GM18861 (cell line): ENCODE results near the gene CSNK1D.

Experiments
- ATAC-seq: cut with Tn5 transposase; IDR thresholded peaks from one replicate; pipeline ENCODE4 v1.9.1; 2021; ENCODE audit not compliant: unreplicated experiment

The CSNK1D gene

GRCh38 chr17:82241183-82241925 lies 32.1 kb downstream of the CSNK1D start:
- ATAC-seq = no peak

GRCh38 chr17:82240506-82241182 lies 32.9 kb downstream of the CSNK1D start:
- no peak for ATAC-seq

GRCh38 chr17:82239926-82240505 lies 33.5 kb downstream of the CSNK1D start:
- ATAC-seq = no peak

GRCh38 chr17:82239401-82239925 lies 34.0 kb downstream of the CSNK1D start:
- no peak for ATAC-seq

- no peak for ATAC-seq
Measured at GRCh38 chr17:82238472-82239201, 34.9 kb downstream of the CSNK1D start.

- no peak for ATAC-seq
Measured at GRCh38 chr17:82237746-82238471, 35.6 kb downstream of the CSNK1D start.

- ATAC-seq = no peak
Measured at GRCh38 chr17:82237083-82237745, 36.3 kb downstream of the CSNK1D start.

- no peak for ATAC-seq
Measured at GRCh38 chr17:82236142-82236971, 37.1 kb downstream of the CSNK1D start.

GRCh38 chr17:82235775-82236141 lies 37.7 kb downstream of the CSNK1D start:
- no peak for ATAC-seq

GRCh38 chr17:82235056-82235774 lies 38.3 kb downstream of the CSNK1D start:
- no peak for ATAC-seq

GRCh38 chr17:82234211-82235055 lies 39.1 kb downstream of the CSNK1D start:
- no peak for ATAC-seq

GRCh38 chr17:82232876-82233785 lies 40.4 kb downstream of the CSNK1D start:
- no peak for ATAC-seq

GRCh38 chr17:82232322-82232820 lies 41.1 kb downstream of the CSNK1D start:
- ATAC-seq = no peak

GRCh38 chr17:82231562-82232321 lies 41.8 kb downstream of the CSNK1D start:
- ATAC-seq = no peak

GRCh38 chr17:82231312-82231561 lies 42.3 kb downstream of the CSNK1D start:
- no peak for ATAC-seq
